GM18508 (cell line): Measurements from ENCODE around the gene PERP.
"Not testable (repeated sequence)": the region's sequence is repeated elsewhere in the genome, so short reads cannot be mapped to it uniquely, and the experiment has no call there.

Source experiments
- ATAC-seq: cut with Tn5 transposase; IDR thresholded peaks from one replicate; pipeline ENCODE4 v1.9.1; 2021; ENCODE audit warnings: moderate number of reproducible peaks; ENCODE audit not compliant: insufficient read depth, unreplicated experiment

PERP gene

GRCh38 chr6:138105880-138106664 is 1.1 kb downstream of the PERP start:
- no peak for ATAC-seq

- ATAC-seq = no peak
Observed at GRCh38 chr6:138105446-138105845, 1.8 kb downstream of the PERP start.

GRCh38 chr6:138104618-138105213 is 2.5 kb downstream of the PERP start:
- ATAC-seq = no peak

- no peak for ATAC-seq
Observed at GRCh38 chr6:138103871-138104270, 3.3 kb downstream of the PERP start.

GRCh38 chr6:138101946-138102731 is 5.1 kb downstream of the PERP start:
- no peak for ATAC-seq

GRCh38 chr6:138099832-138100231 is 7.4 kb downstream of the PERP start:
- ATAC-seq = no peak

- no peak for ATAC-seq
Observed at GRCh38 chr6:138098306-138098705, 8.9 kb downstream of the PERP start.

- ATAC-seq = no peak
Observed at GRCh38 chr6:138094260-138094659, 13.0 kb downstream of the PERP start.

- ATAC-seq = no peak
Observed at GRCh38 chr6:138093632-138094031, 13.6 kb downstream of the PERP start.

- no peak for ATAC-seq
Observed at GRCh38 chr6:138092686-138093085, 14.5 kb downstream of the PERP start.

GRCh38 chr6:138089325-138089724 is 17.9 kb downstream of the PERP start:
- no peak for ATAC-seq

GRCh38 chr6:138088326-138088762 is 18.9 kb downstream of the PERP start:
- ATAC-seq = no peak

GRCh38 chr6:138087593-138088325 is 19.5 kb downstream of the PERP start:
- ATAC-seq = no peak

- no peak for ATAC-seq
Observed at GRCh38 chr6:138086573-138087196, 20.5 kb downstream of the PERP start.

- ATAC-seq = no peak
Observed at GRCh38 chr6:138085839-138086222, 21.4 kb downstream of the PERP start.

GRCh38 chr6:138084904-138085838 is 22.0 kb downstream of the PERP start:
- no peak for ATAC-seq

- ATAC-seq = no peak
Observed at GRCh38 chr6:138082232-138082631, 25.0 kb downstream of the PERP start.

- not testable (repeated sequence) for ATAC-seq
Observed at GRCh38 chr6:138079556-138079955, 27.7 kb downstream of the PERP start.

- no peak for ATAC-seq
Observed at GRCh38 chr6:138078491-138078890, 28.7 kb downstream of the PERP start.
